ENCODE results near the gene RNF217.

Gene RNF217

GRCh38 chr6:124989136-124989983 is 27.1 kb downstream of the RNF217 start:
- H3K27me3 Mint-ChIP-seq = no peaks in the 10 kb centered on the region
- no peak overlapping the region for H3K27ac Mint-ChIP-seq
- no peak for DNase-seq
- no peaks in the 10 kb centered on the region for H3K36me3 Mint-ChIP-seq
- no peaks in the 10 kb centered on the region for H3K4me1 Mint-ChIP-seq
- no peak overlapping the region for H3K4me3 Mint-ChIP-seq
- no peaks in the 10 kb centered on the region for H3K9me3 Mint-ChIP-seq
- ATAC-seq (replicated peaks) = no peak

DNA sequence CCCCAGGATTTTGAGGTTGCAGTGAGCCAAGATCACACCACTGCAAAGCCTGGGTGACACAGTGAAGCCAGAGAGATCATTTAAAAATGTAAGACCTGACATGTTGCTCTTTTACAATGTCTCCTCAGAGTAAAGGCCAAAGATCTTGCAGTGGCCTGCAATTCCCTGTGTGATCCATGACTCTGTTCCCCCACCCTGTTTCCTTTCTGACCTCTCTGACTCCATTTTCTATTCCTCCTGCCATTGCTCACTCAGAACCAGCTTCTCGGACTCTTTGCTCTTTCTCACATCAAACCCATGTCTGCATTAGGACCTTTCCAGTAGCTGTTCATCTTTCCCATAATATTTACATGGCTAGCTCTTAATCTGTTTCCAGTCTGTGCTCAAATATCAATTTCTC is 28.8 kb downstream of the RNF217 start:
- DNase-seq (no peak), ATAC-seq (replicated peaks) (no peak)
- no peak overlapping the region for H3K27ac Mint-ChIP-seq
- no peak overlapping the region for H3K4me3 Mint-ChIP-seq
- H3K4me1 Mint-ChIP-seq = no peaks in the 10 kb centered on the region
- H3K9me3 Mint-ChIP-seq = no peaks in the 10 kb centered on the region
- no peaks in the 10 kb centered on the region for H3K36me3 Mint-ChIP-seq
- no peaks in the 10 kb centered on the region for H3K27me3 Mint-ChIP-seq

DNA sequence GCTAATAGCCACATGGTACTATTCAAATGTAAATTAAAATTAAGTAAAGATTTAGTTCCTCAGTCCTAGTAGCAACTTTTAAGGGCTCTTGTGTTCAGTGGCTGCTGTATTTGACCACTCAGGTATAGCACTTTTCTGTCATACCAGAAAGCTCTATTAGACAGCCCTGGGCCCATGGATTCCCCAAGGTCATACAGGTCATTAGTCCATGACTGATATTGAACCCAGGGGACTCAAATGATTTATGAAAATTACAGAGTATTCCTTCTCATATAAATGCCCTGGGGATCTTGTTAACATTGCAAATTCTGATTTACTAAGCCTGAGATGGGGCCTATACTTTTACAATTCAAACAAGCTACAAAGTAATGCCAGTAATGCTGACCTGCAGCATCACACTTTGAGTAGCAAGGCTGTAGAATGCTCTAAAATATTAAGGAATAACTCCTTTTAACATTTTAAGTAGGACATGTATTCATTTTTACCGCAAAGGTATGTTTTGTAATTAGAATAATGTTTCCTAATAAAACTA is 29.6 kb downstream of the RNF217 start:
- no peak for DNase-seq
- no peak for ATAC-seq (replicated peaks)
- Mint-ChIP-seq H3K4me3 (no peak overlapping the region), H3K27me3 (no peaks in the 10 kb centered on the region), H3K36me3 (no peaks in the 10 kb centered on the region), H3K4me1 (no peaks in the 10 kb centered on the region), H3K27ac (no peak overlapping the region), H3K9me3 (no peaks in the 10 kb centered on the region)

- ATAC-seq (replicated peaks) = no peak
- no peaks in the 10 kb centered on the region for H3K9me3 Mint-ChIP-seq
- no peaks in the 10 kb centered on the region for H3K4me1 Mint-ChIP-seq
- H3K27ac Mint-ChIP-seq = no peak overlapping the region
- no peak for DNase-seq
- no peaks in the 10 kb centered on the region for H3K36me3 Mint-ChIP-seq
- no peaks in the 10 kb centered on the region for H3K27me3 Mint-ChIP-seq
- H3K4me3 Mint-ChIP-seq = no peak overlapping the region
These were observed 31.1 kb downstream of the RNF217 start for GRCh38 chr6:124993327-124993726.

GRCh38 chr6:124994648-124995047 is 32.4 kb downstream of the RNF217 start:
- H3K9me3 Mint-ChIP-seq = no peaks in the 10 kb centered on the region
- no peaks in the 10 kb centered on the region for H3K27me3 Mint-ChIP-seq
- H3K4me1 Mint-ChIP-seq = no peaks in the 10 kb centered on the region
- no peaks in the 10 kb centered on the region for H3K36me3 Mint-ChIP-seq
- ATAC-seq (replicated peaks) = no peak
- H3K4me3 Mint-ChIP-seq = no peak overlapping the region
- no peak overlapping the region for H3K27ac Mint-ChIP-seq
- DNase-seq = no peak

DNA sequence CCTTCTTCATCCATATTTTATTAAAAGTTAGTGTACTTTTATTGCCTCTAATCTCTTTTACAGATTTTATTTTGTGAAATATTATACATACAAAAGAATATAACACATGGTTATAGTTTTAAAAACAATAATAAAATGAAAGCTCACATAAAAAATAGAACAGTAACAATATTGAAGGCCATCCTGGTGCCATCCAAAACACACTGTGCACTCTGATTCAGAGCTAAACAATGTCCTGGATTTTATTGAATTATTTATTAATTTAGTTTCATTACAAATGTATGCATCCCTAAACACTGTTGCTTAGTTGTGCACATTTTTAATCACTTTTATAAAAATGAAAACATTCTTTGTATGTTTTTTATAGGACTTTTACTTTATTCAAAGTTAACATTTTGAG is 32.9 kb downstream of the RNF217 start:
- Mint-ChIP-seq H3K36me3 (no peaks in the 10 kb centered on the region), H3K4me3 (no peak overlapping the region), H3K27ac (no peak overlapping the region), H3K4me1 (no peaks in the 10 kb centered on the region), H3K27me3 (no peaks in the 10 kb centered on the region), H3K9me3 (no peaks in the 10 kb centered on the region)
- no peak for DNase-seq
- no peak for ATAC-seq (replicated peaks)

DNA sequence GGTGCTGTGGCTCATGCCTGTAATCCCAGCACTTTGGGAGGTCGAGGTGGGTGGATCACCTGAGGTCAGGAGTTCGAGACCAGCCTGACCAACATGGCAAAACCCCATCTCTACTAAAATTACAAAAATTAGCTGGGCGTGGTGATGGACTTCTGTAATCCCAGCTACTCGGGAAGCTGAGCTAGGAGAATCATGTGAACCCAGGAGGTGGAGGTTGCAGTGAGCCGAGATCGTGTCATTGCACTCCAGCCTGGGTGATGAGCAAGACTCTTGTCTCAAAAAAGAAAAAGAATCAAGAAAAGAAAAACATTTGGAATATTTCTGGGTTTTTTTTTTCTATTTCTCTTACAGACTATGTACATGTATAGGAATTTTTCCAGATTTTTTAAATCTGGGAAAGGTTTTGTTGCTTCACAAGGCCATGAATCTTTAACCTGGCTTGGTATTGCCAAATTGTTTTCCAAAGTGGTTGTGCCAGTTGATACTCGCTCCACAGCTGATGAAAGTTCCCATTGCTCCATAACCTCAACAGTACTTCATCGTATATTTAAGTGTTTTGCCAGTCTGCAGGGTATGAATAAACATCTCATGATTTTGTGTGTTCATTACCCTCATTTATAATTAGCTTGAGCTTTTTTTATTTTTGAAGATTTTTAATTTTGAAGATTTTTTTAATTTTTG is 33.5 kb downstream of the RNF217 start:
- H3K9me3 Mint-ChIP-seq = no peaks in the 10 kb centered on the region
- ATAC-seq (replicated peaks) (no peak), DNase-seq (no peak)
- H3K27me3 Mint-ChIP-seq = no peaks in the 10 kb centered on the region
- no peaks in the 10 kb centered on the region for H3K4me1 Mint-ChIP-seq
- no peak overlapping the region for H3K4me3 Mint-ChIP-seq
- H3K36me3 Mint-ChIP-seq = no peaks in the 10 kb centered on the region
- H3K27ac Mint-ChIP-seq = no peak overlapping the region

- DNase-seq (no peak), ATAC-seq (replicated peaks) (no peak)
- Mint-ChIP-seq H3K4me3 (no peak overlapping the region), H3K4me1 (no peaks in the 10 kb centered on the region), H3K36me3 (no peaks in the 10 kb centered on the region), H3K27ac (no peak overlapping the region), H3K9me3 (no peaks in the 10 kb centered on the region), H3K27me3 (no peaks in the 10 kb centered on the region)
These were observed 34.2 kb downstream of the RNF217 start for GRCh38 chr6:124996411-124996810.

DNA sequence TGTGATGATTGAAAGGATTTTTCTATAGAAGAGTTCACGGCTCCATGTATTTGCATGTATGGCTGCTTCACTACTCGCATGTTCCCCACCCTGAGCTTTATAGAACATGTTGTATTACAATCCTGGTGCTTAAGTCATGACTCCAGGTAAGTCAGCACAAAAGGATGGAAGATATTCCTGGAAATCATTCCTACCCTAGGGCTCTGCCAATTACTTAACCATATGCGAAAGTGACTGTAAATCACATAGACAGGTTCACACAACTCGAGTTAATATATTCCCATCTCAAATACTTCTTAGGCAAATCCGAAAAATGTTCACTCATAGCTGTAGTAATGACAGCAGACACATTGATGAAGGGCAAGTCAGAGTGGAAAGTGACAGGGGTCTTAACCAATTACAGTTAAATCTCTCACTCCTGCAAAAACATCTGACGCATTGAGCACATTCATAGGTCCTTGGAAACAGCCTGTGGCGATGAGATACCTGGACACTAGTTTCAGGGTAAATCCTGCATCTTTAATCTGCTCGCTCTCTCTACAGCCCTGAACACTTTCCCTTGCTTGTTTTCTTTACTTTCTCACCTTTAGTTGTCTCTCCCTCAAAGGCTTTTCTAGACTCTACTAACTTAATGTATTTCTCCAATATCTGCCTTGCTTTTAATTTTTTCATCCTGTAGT is 35.1 kb downstream of the RNF217 start:
- H3K4me3 Mint-ChIP-seq = no peak overlapping the region
- peaks cover 0 to 3% of the 10 kb centered on the region in 2 donors for H3K4me1 Mint-ChIP-seq
- H3K9me3 Mint-ChIP-seq = no peaks in the 10 kb centered on the region
- DNase-seq (no peak), ATAC-seq (replicated peaks) (no peak)
- H3K27ac Mint-ChIP-seq = no peak overlapping the region
- H3K27me3 Mint-ChIP-seq = no peaks in the 10 kb centered on the region
- H3K36me3 Mint-ChIP-seq = no peaks in the 10 kb centered on the region

- H3K36me3 Mint-ChIP-seq = no peaks in the 10 kb centered on the region
- DNase-seq = no peak
- H3K9me3 Mint-ChIP-seq = no peaks in the 10 kb centered on the region
- H3K27me3 Mint-ChIP-seq = no peaks in the 10 kb centered on the region
- no peak for ATAC-seq (replicated peaks)
- no peak overlapping the region for H3K27ac Mint-ChIP-seq
- no peak overlapping the region for H3K4me3 Mint-ChIP-seq
- peaks cover 0 to 6% of the 10 kb centered on the region in 2 donors for H3K4me1 Mint-ChIP-seq
These were observed 37.0 kb downstream of the RNF217 start for GRCh38 chr6:124999105-124999764.

DNA sequence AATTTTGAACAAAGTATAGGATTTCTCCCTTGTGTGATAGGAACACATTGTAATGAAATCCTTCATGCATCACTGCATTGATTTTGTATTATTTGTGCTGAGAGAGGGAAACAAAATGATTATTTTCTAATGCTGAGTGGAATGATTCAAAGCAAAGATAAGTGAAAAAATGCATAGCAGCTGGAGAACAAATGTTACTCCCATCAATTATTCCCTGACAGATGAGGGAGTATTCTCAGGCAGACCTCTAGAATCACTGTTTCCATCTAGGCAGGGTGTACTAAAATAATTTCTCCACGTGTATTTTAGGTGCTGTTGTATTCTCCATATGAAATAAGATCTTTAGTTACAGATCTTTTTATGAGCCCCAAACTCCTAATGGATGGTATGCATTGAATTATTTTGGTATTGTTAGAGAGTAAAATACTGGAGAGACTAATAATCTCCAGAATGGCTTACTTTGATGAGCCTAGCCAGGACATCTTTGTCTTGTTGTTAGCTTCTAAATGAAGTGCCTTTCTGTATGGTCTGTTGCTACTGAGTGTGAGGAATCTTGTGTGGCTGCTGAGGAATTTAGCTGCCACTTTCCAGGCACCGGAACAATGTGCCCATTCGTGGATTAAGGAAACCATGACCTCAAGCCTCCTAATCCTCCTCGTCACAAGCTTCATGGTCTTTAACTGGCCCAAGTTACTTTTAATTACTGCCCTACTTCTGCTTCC is 39.6 kb downstream of the RNF217 start:
- ATAC-seq (replicated peaks) = no peak
- Mint-ChIP-seq H3K4me1 (peaks cover 0 to 6% of the 10 kb centered on the region in 2 donors), H3K4me3 (no peak overlapping the region), H3K27ac (no peak overlapping the region), H3K27me3 (no peaks in the 10 kb centered on the region), H3K9me3 (peaks cover 0 to 1% of the 10 kb centered on the region in 2 donors), H3K36me3 (no peaks in the 10 kb centered on the region)
- DNase-seq = no peak

GRCh38 chr6:125002406-125002741 is 40.1 kb downstream of the RNF217 start:
- H3K27ac Mint-ChIP-seq = no peak overlapping the region

DNA sequence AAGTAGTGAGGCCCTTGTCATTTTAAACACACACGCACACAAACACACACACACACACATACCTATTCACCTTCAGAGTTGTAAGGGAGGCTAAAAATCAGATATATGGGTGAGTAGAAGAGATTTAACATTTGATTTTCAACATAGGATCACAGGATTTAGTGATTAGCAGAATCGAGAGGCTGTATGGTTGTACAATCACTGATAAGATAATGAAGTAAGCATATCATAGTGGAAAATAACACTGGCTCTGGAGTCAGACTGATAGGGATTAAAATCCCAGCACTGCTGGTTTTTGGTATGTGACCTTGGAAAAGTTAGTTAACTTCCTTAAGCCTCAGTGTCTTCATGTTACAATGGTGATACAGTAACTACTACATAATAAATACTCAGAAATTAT is 40.8 kb downstream of the RNF217 start:
- no peak overlapping the region for H3K27ac Mint-ChIP-seq
- DNase-seq (no peak), ATAC-seq (replicated peaks) (no peak)
- peaks cover 0 to 6% of the 10 kb centered on the region in 2 donors for H3K4me1 Mint-ChIP-seq
- no peaks in the 10 kb centered on the region for H3K27me3 Mint-ChIP-seq
- H3K4me3 Mint-ChIP-seq = no peak overlapping the region
- H3K9me3 Mint-ChIP-seq = peaks cover 0 to 3% of the 10 kb centered on the region in 2 donors
- no peaks in the 10 kb centered on the region for H3K36me3 Mint-ChIP-seq

More at GRCh38 chr6:125002406-125002741, 40.1 kb downstream of the RNF217 start:
- peaks cover 0 to 6% of the 10 kb centered on the region in 2 donors for H3K4me1 Mint-ChIP-seq
- ATAC-seq (replicated peaks) = no peak
- DNase-seq = no peak
- no peak overlapping the region for H3K4me3 Mint-ChIP-seq
- H3K9me3 Mint-ChIP-seq = peaks cover 0 to 2% of the 10 kb centered on the region in 2 donors
- no peaks in the 10 kb centered on the region for H3K27me3 Mint-ChIP-seq
- no peaks in the 10 kb centered on the region for H3K36me3 Mint-ChIP-seq

- no peaks in the 10 kb centered on the region for H3K27me3 Mint-ChIP-seq
These were observed 42.0 kb downstream of the RNF217 start for GRCh38 chr6:125004198-125004597.

More at GRCh38 chr6:125004198-125004597, 42.0 kb downstream of the RNF217 start:
- H3K4me3 Mint-ChIP-seq = no peak overlapping the region
- DNase-seq (no peak), ATAC-seq (replicated peaks) (no peak)
- peaks cover 1 to 6% of the 10 kb centered on the region in 2 donors for H3K4me1 Mint-ChIP-seq
- no peaks in the 10 kb centered on the region for H3K36me3 Mint-ChIP-seq
- peaks cover 0 to 3% of the 10 kb centered on the region in 2 donors for H3K9me3 Mint-ChIP-seq
- H3K27ac Mint-ChIP-seq = no peak overlapping the region
